OCI-LY1 (cell line): Measurements from ENCODE around the gene VPS50.

ENCODE experiments used
- CTCF ChIP-seq: fragments of 200-600 bp; sonication (generic), shearing (Covaris generic); IDR thresholded peaks from 2 replicates; pipeline ENCODE4 v1.5.1; 2017; ENCODE audit warnings: mild to moderate bottlenecking, antibody characterized with exemption, low read length, moderate library complexity, mixed read lengths
- EZH2 ChIP-seq: fragments of 200-600 bp; sonication (generic), shearing (Covaris generic); IDR thresholded peaks from 2 replicates; pipeline ENCODE4 v1.8.0; 2017; ENCODE audit warnings: borderline replicate concordance, mixed run types, mild to moderate bottlenecking, antibody characterized with exemption, low read length, moderate library complexity, mixed read lengths

GRCh38 chr7:93392984-93393383, 160.8 kb downstream of the VPS50 start:
- TF ChIP-seq CTCF (no peak), EZH2 (no peak)
